GM19025 (cell line): ENCODE results near the gene FCER1A.
"Not testable (repeated sequence)": the region's sequence is repeated elsewhere in the genome, so short reads cannot be mapped to it uniquely, and the experiment has no call there.

ENCODE experiments used
- ATAC-seq: cut with Tn5 transposase; IDR thresholded peaks from one replicate; pipeline ENCODE4 v1.9.1; 2021; ENCODE audit warnings: mild to moderate bottlenecking, low read depth, moderate library complexity; ENCODE audit not compliant: unreplicated experiment

FCER1A gene

GRCh38 chr1:159342761-159343425, 40.8 kb downstream of the FCER1A start:
- no peak for ATAC-seq

- ATAC-seq = not testable (repeated sequence)
These were observed 47.2 kb downstream of the FCER1A start for GRCh38 chr1:159349374-159349773.

GRCh38 chr1:159352436-159352835, 50.3 kb downstream of the FCER1A start:
- no peak for ATAC-seq
